GM23338 (cell line): ENCODE data around the gene DGKD. TPM values are rescaled to one million over a fixed set of nuclear protein-coding genes. Genes with fewer than 3 reads are reported as not detected.

Experiments
- ATAC-seq: fragments of 200-7000 bp; cut with Tn5 transposase; 3 replicates; pipeline ENCODE4 v1.9.1; 2020
- DNase-seq: peaks from one replicate; pipeline ENCODE4 v3.0.0-alpha.2; 2015; ENCODE audit warnings: low spot score
- H2AFZ ChIP-seq: fragments of 200-600 bp; sonication (generic); 2 replicates; pipeline ENCODE4 v1.8.0; 2016; ENCODE audit warnings: antibody characterized with exemption, mild to moderate bottlenecking, moderate library complexity
- H3F3A ChIP-seq: fragments of 200-600 bp; sonication (generic); replicated peaks from 2 replicates; pipeline ENCODE4 v1.8.0; 2017; ENCODE audit warnings: antibody characterized with exemption, mixed run types, low read depth
- H3K27ac ChIP-seq: fragments of 200-600 bp; sonication (generic); 2 replicates; pipeline ENCODE4 v1.6.1; 2016; ENCODE audit warnings: low read depth
- H3K27me3 ChIP-seq: fragments of 200-600 bp; sonication (generic); 2 replicates; pipeline ENCODE4 v1.8.0; 2016; ENCODE audit warnings: mild to moderate bottlenecking, mixed run types, moderate library complexity; ENCODE audit not compliant: insufficient read depth
- H3K36me3 ChIP-seq: fragments of 200-600 bp; sonication (generic); 2 replicates; pipeline ENCODE4 v1.8.0; 2016; ENCODE audit warnings: mild to moderate bottlenecking; ENCODE audit not compliant: insufficient read depth
- H3K4me1 ChIP-seq: fragments of 200-600 bp; sonication (generic); 2 replicates; pipeline ENCODE4 v1.8.0; 2016; ENCODE audit warnings: mild to moderate bottlenecking, moderate library complexity; ENCODE audit not compliant: insufficient read depth
- H3K4me2 ChIP-seq: fragments of 200-600 bp; sonication (generic); 2 replicates; pipeline ENCODE4 v1.7.1; 2017; ENCODE audit warnings: mixed run types
- H3K4me3 ChIP-seq: fragments of 200-600 bp; sonication (generic); 2 replicates; pipeline ENCODE4 v1.6.1; 2016; ENCODE audit warnings: mixed run types
- H3K79me2 ChIP-seq: fragments of 200-600 bp; sonication (generic); replicated peaks from 2 replicates; pipeline ENCODE4 v1.8.0; 2017; ENCODE audit warnings: mild to moderate bottlenecking; ENCODE audit not compliant: insufficient read depth
- H3K9me2 ChIP-seq: fragments of 200-600 bp; sonication (generic); 2 replicates; pipeline ENCODE4 v1.8.0; 2017; ENCODE audit not compliant: insufficient read depth
- H4K20me1 ChIP-seq: fragments of 200-600 bp; sonication (generic); replicated peaks from 2 replicates; pipeline ENCODE4 v1.8.0; 2017; ENCODE audit warnings: mild to moderate bottlenecking; ENCODE audit not compliant: insufficient read depth
- H3K27ac Mint-ChIP-seq: 2 replicates; pipeline ENCODE4 v1.8.0; 2020; ENCODE audit warnings: inconsistent platforms, mild to moderate bottlenecking, moderate library complexity, mixed read lengths
- H3K27me3 Mint-ChIP-seq: 3 replicates; pipeline ENCODE4 v1.8.0; 2022; ENCODE audit warnings: low read depth, mild to moderate bottlenecking, moderate library complexity, mixed read lengths, inconsistent platforms; ENCODE audit not compliant: insufficient read depth, poor library complexity
- H3K36me3 Mint-ChIP-seq: 3 replicates; pipeline ENCODE4 v1.8.0; 2021; ENCODE audit warnings: low read depth, mild to moderate bottlenecking, inconsistent platforms, moderate library complexity, mixed read lengths
- H3K4me1 Mint-ChIP-seq: 3 replicates; pipeline ENCODE4 v1.8.0; 2020; ENCODE audit warnings: mild to moderate bottlenecking, inconsistent platforms, mixed read lengths
- H3K4me3 Mint-ChIP-seq: 3 replicates; pipeline ENCODE4 v1.8.0; 2021; ENCODE audit warnings: moderate library complexity, mild to moderate bottlenecking, inconsistent platforms, mixed read lengths
- H3K9me3 Mint-ChIP-seq: 3 replicates; pipeline ENCODE4 v1.8.0; 2020; ENCODE audit warnings: moderate library complexity, mild to moderate bottlenecking, inconsistent platforms, mixed read lengths
- CREB1 ChIP-seq: fragments of 250-450 bp; sonication (Bioruptor Pico); IDR thresholded peaks from 2 replicates; pipeline ENCODE4 v1.5.0; 2020; ENCODE audit warnings: low read depth, mild to moderate bottlenecking, moderate library complexity
- CTCF ChIP-seq, 2 experiments: fragments of 200-600 bp in 1 of 2; sonication (generic) in 1 of 2; conservative IDR thresholded peaks; 2 replicates each; pipeline versions ENCODE4 v1.5.1 to v1.6.1; 2016 to 2017; ENCODE audit warnings: antibody characterized with exemption in 2 of 2, low read depth in 2 of 2, mild to moderate bottlenecking in 2 of 2, moderate library complexity in 1 of 2
- ETS1 ChIP-seq: IDR thresholded peaks from 2 replicates; pipeline ENCODE4 v1.6.1; 2016; ENCODE audit warnings: antibody characterized with exemption
- EZH2phosphoT487 ChIP-seq: fragments of 200-600 bp; sonication (generic); IDR thresholded peaks from one replicate; pipeline ENCODE4 v1.8.1; 2018; ENCODE audit warnings: antibody characterized with exemption; ENCODE audit not compliant: unreplicated experiment
- JUNB ChIP-seq: IDR thresholded peaks from one replicate; pipeline ENCODE4 v1.6.1; 2016; ENCODE audit warnings: antibody characterized with exemption; ENCODE audit not compliant: unreplicated experiment
- NANOG ChIP-seq: IDR thresholded peaks from 2 replicates; pipeline ENCODE4 v1.6.1; 2016; ENCODE audit warnings: antibody characterized with exemption, borderline replicate concordance
- POLR2AphosphoS5 ChIP-seq: IDR thresholded peaks from 2 replicates; pipeline ENCODE4 v1.6.1; 2016; ENCODE audit warnings: antibody characterized with exemption, low read depth
- REST ChIP-seq: IDR thresholded peaks from one replicate; pipeline ENCODE4 v1.6.1; 2018; ENCODE audit warnings: antibody characterized with exemption; ENCODE audit not compliant: unreplicated experiment
- STAT1 ChIP-seq: IDR thresholded peaks from one replicate; pipeline ENCODE4 v1.6.1; 2016; ENCODE audit warnings: antibody characterized with exemption; ENCODE audit not compliant: unreplicated experiment
- ZNF114 ChIP-seq: fragments of 250-450 bp; sonication (Bioruptor Pico); IDR thresholded peaks from 2 replicates; pipeline ENCODE4 v1.5.0; 2020; ENCODE audit warnings: mild to moderate bottlenecking, moderate library complexity
- ZNF331 ChIP-seq: fragments of 250-450 bp; sonication (Bioruptor Pico); IDR thresholded peaks from 2 replicates; pipeline ENCODE4 v1.5.0; 2020; ENCODE audit warnings: low read depth, mild to moderate bottlenecking, moderate library complexity
- ZNF462 ChIP-seq: fragments of 250-450 bp; sonication (Bioruptor Pico); IDR thresholded peaks from 2 replicates; pipeline ENCODE4 v1.5.0; 2020; ENCODE audit warnings: mild to moderate bottlenecking, moderate library complexity
- polyA plus RNA-seq: library from polyadenylated mRNA; unstranded; fragments of >200 nt; fragmentation: Nextera tagmentation; extraction: Ambion mirVana; gene quantifications from 2 replicates; pipeline ENCODE4 v1.2.1, GENCODE V29; 2016
- total RNA-seq: library from RNA; depleted of rRNA; stranded (reverse); fragments of >200 nt; shearing (Covaris generic); gene quantifications from 2 replicates; pipeline ENCODE4 v1.2.3, GENCODE V29; 2014

DGKD gene
- total and polyA plus RNA-seq, 2 experiments from 2014 or later: 11.1 to 23.4 TPM

GRCh38 chr2:233471291-233472035, 117.2 kb downstream of the DGKD start (continued):
- no peak for TF ChIP-seq ZNF462 (CRISPR knock-in tag)
- no peak for TF ChIP-seq ZNF331 (CRISPR knock-in tag)
- TF ChIP-seq NANOG: no peak
- TF ChIP-seq CREB1 (CRISPR knock-in tag): no peak

GRCh38 chr2:233473386-233473791, 119.1 kb downstream of the DGKD start:
- Mint-ChIP-seq H3K9me3 (no peaks in the 10 kb centered on the region), H3K36me3 (peaks cover 27% of the 10 kb centered on the region), H3K27me3 (peaks cover 3% of the 10 kb centered on the region), H3K27ac (no peak overlapping the region), H3K4me3 (no peak overlapping the region), H3K4me1 (no peaks in the 10 kb centered on the region; the same call in 2 of the 3 replicates)
- Histone ChIP-seq H3K79me2 (no peaks in the 10 kb centered on the region), H3K4me3 (no peak overlapping the region), H3K27ac (no peak overlapping the region), H3K4me2 (no peak overlapping the region), H3K9me2 (no peaks in the 10 kb centered on the region), H2AFZ (no peak overlapping the region), H4K20me1 (no peaks in the 10 kb centered on the region), H3K4me1 (no peaks in the 10 kb centered on the region), H3F3A (no peaks in the 10 kb centered on the region), H3K27me3 (no peaks in the 10 kb centered on the region), H3K36me3 (no peaks in the 10 kb centered on the region)
- no peak for TF ChIP-seq CTCF (conservative IDR thresholded peaks at IDR 0.05; ENCODE audit: low read depth in 2 of 2)
- TF ChIP-seq NANOG: no peak
- TF ChIP-seq ETS1: no peak
- TF ChIP-seq STAT1: no peak
- no peak for TF ChIP-seq REST
- TF ChIP-seq CREB1 (CRISPR knock-in tag): no peak
- TF ChIP-seq POLR2AphosphoS5: no peak
- no peak for TF ChIP-seq JUNB
- no peak for TF ChIP-seq EZH2phosphoT487
- TF ChIP-seq ZNF114 (CRISPR knock-in tag): no peak
- DNase-seq (no peak), ATAC-seq (no peak)
